Stomach (tissue), 9 donors: Measurements from ENCODE around the gene GAGE10. TPM values are rescaled to one million over a fixed set of nuclear protein-coding genes. Genes with fewer than 3 reads are reported as not detected.
A peak's percentile ranks its signal among the peaks of the same experiment; 100 is the strongest.

Source experiments
- DNase-seq, 2 donors: peaks; one replicate each; pipeline versions ENCODE4 v3.0.0 to v3.0.0-alpha.2; 2013 to 2019
- H3K27ac ChIP-seq, 5 donors: fragments of 200-600 bp in 4 of 5; sonication (generic) in 4 of 5; one replicate each; pipeline ENCODE4 v1.5.1; 2013 to 2019; ENCODE audit warnings: mild to moderate bottlenecking in 1 of 5, moderate library complexity in 1 of 5
- H3K27me3 ChIP-seq, 3 donors: fragments of 200-600 bp; sonication (generic); one replicate each; pipeline ENCODE4 v1.5.1; 2017 to 2019; ENCODE audit warnings: mixed run types in 1 of 3
- H3K36me3 ChIP-seq, 4 donors: fragments of 200-600 bp; sonication (generic); 1 replicate in 3 of 4; 2 replicates in 1 of 4; pipeline ENCODE4 v1.5.1; 2016 to 2019
- H3K4me1 ChIP-seq, 4 donors: fragments of 200-600 bp; sonication (generic); one replicate each; pipeline ENCODE4 v1.5.1; 2016 to 2019
- H3K4me3 ChIP-seq, 4 donors: fragments of 200-600 bp; sonication (generic) in 3 of 4; one replicate each; pipeline ENCODE4 v1.5.1; 2016 to 2019; ENCODE audit warnings: mild to moderate bottlenecking in 1 of 4
- H3K9me3 ChIP-seq, 4 donors: fragments of 200-600 bp; sonication (generic); one replicate each; pipeline ENCODE4 v1.5.1; 2016 to 2019
- CTCF ChIP-seq, 7 experiments: fragments of 450-650 bp in 4 of 7; fragments of 200-600 bp in 3 of 7; sonication (generic) in 3 of 7; IDR thresholded peaks; one replicate each; pipeline ENCODE4 v1.5.1; 2016 to 2019; ENCODE audit warnings: antibody characterized with exemption in 7 of 7, control low read depth in 2 of 7, mild to moderate bottlenecking in 1 of 7
- EP300 ChIP-seq: sonication (generic); formaldehyde crosslinking; IDR thresholded peaks from one replicate; pipeline ENCODE4 v1.6.1; 2017; ENCODE audit warnings: antibody characterized with exemption
- POLR2A ChIP-seq, 4 donors: fragments of 450-650 bp; IDR thresholded peaks; one replicate each; pipeline ENCODE4 v1.6.1; 2016; ENCODE audit warnings: antibody characterized with exemption in 4 of 4, control low read depth in 2 of 4, mild to moderate bottlenecking in 1 of 4, moderate library complexity in 1 of 4
- POLR2AphosphoS5 ChIP-seq, 3 donors: sonication (generic); formaldehyde crosslinking; IDR thresholded peaks; one replicate each; pipeline ENCODE4 v1.6.1; 2016; ENCODE audit warnings: antibody characterized with exemption in 3 of 3
- WGBS, 5 donors: extraction: QIAGEN DNeasy Blood & Tissue Kit in 3 of 5; methylation state at CpG; one replicate each; pipeline versions ENCODE4 v1.1.5 to v1.1.7; 2013 to 2018; 5-methylcytosine and 5-hydroxymethylcytosine counted together
- intact Hi-C: fragments of 100-400 bp; cut with DNase I; formaldehyde crosslinking; loops from one replicate; pipeline ENCODE4 v1.15.1; 2023; ENCODE audit warnings: low total_unique reads
- polyA plus RNA-seq, 3 donors: library from polyadenylated mRNA; stranded (reverse); fragments of 200-250 nt; gene quantifications; one replicate each; pipeline ENCODE4 v1.2.3, GENCODE V29; 2013
- total RNA-seq, 5 donors: library from RNA; depleted of rRNA; stranded (reverse); fragments of >200 nt; gene quantifications; one replicate each; pipeline versions ENCODE4 v1.1.0 to v1.2.3, GENCODE V29; 2014 to 2016
- donor health status: healthy with polysubstance abuse.
- donor health status: Bipolar disorder and iron deficiency.
- donor health status: healthy.

GAGE10 gene
- total and polyA plus RNA-seq, 8 donors = not detected

GRCh38 chrX:49263631-49264030 is 39.8 kb upstream of the GAGE10 start:
- H3K4me1 ChIP-seq = no peaks in the 10 kb centered on the region
- no peak for TF ChIP-seq POLR2AphosphoS5 (IDR thresholded peaks at IDR 0.05)
- TF ChIP-seq EP300 = no peak
- TF ChIP-seq POLR2A (IDR thresholded peaks at IDR 0.05) = no peak
- TF ChIP-seq CTCF (IDR thresholded peaks at IDR 0.05) = no peak
- intact Hi-C loops = no loop called here

DNA sequence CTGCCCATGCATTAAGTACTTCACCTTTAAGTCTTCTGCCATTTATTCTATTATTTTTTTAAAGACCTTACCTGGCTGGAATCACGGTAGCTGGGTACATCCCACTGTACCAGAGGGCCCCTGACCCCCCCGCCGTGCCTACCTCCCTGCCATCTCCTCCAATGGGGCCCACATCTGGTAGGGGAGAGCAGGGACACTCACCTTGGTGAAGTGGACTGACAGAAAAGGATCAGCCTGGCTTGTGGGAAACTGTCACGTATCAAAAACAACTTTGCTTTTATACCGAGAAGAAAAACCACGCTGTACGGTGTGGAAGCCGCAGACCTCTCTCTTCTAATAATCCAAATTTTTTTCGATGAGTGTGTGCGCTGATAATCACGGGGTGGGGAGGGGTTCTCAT is 39.0 kb upstream of the GAGE10 start, which contains the start of gene FOXP3:
FOXP3 (minus strand) TSS at position 251 of the 400 bp plus-strand sequence. CDS start 6,205 bp downstream, outside the sequence.
- no peak within 1 kb of the TSS for H3K27ac ChIP-seq
- no peaks in the 10 kb centered on the region for H3K9me3 ChIP-seq
- peaks cover 0 to 8% (median 0%) of the 10 kb centered on the region in 3 donors for H3K27me3 ChIP-seq
- H3K4me1 ChIP-seq = no peaks in the 10 kb centered on the region
- no peak within 1 kb of the TSS for H3K4me3 ChIP-seq
- no peaks in the 10 kb centered on the region for H3K36me3 ChIP-seq
- intact Hi-C loops = no loop called here
- WGBS, 5 donors = 75 to 88% (median 82%) methylated on average over 10 to 11 of the region's 11 CpGs
- TF ChIP-seq CTCF (IDR thresholded peaks at IDR 0.05) = no peak
- TF ChIP-seq POLR2AphosphoS5 (IDR thresholded peaks at IDR 0.05) = no peak
- no peak for TF ChIP-seq EP300
- no peak for TF ChIP-seq POLR2A (IDR thresholded peaks at IDR 0.05)
- DNase-seq = no peak

More at GRCh38 chrX:49263631-49264030, 39.8 kb upstream of the GAGE10 start:
- 78 to 92% (median 85%) methylated on average over 10 of the region's 10 CpGs for WGBS, 5 donors
- peaks cover 0 to 8% (median 0%) of the 10 kb centered on the region in 3 donors for H3K27me3 ChIP-seq
- DNase-seq = no peak
- no peak overlapping the region for H3K4me3 ChIP-seq
- no peak overlapping the region for H3K27ac ChIP-seq
- H3K9me3 ChIP-seq = no peaks in the 10 kb centered on the region
- H3K36me3 ChIP-seq = no peaks in the 10 kb centered on the region

- Histone ChIP-seq H3K27me3 (no peaks in the 10 kb centered on the region), H3K36me3 (no peaks in the 10 kb centered on the region), H3K4me1 (peaks cover 5 to 17% (median 16%) of the 10 kb centered on the region in 4 donors), H3K27ac (no peak overlapping the region), H3K9me3 (no peaks in the 10 kb centered on the region), H3K4me3 (no peak overlapping the region)
- intact Hi-C loops = no loop called here
- DNase-seq = no peak
- 73 to 81% (median 77%) methylated on average over 7 to 10 of the region's 10 CpGs for WGBS, 5 donors
- TF ChIP-seq POLR2AphosphoS5 (IDR thresholded peaks at IDR 0.05) = no peak
- no peak for TF ChIP-seq CTCF (IDR thresholded peaks at IDR 0.05)
- TF ChIP-seq POLR2A (IDR thresholded peaks at IDR 0.05) = no peak
- no peak for TF ChIP-seq EP300
Measured at GRCh38 chrX:49266523-49267445, 36.7 kb upstream of the GAGE10 start.

DNA sequence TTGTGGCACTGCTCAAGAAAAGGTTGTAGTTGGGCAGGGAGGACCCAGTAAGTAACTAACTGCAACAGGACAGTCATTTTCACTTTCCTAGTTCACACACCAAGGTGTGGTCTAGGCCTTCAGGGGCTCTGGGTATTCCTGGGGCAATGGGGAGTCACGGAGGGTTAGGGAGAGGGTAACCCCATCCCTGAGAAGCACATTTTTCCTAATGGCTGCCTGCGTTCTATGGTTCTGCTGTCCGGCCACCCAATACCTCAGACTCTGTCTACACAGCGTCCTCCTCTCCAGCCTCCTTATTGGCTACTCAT is 34.8 kb upstream of the GAGE10 start:
- Histone ChIP-seq H3K4me1 (peaks cover 5 to 35% (median 30%) of the 10 kb centered on the region in 4 donors), H3K36me3 (no peaks in the 10 kb centered on the region), H3K27ac (peak overlapping the region; percentile 58 to 98 (median 92)), H3K4me3 (peak overlapping the region; percentile 64 to 71 (median 66)), H3K27me3 (no peaks in the 10 kb centered on the region), H3K9me3 (no peaks in the 10 kb centered on the region)
- intact Hi-C loops = no loop called here
- TF ChIP-seq POLR2AphosphoS5 (IDR thresholded peaks at IDR 0.05) (no peak), CTCF (IDR thresholded peaks at IDR 0.05) (no peak), EP300 (no peak), POLR2A (IDR thresholded peaks at IDR 0.05) (no peak)
- DNase-seq = no peak
- 0 to 42% (median 15%) methylated on average over 4 of the region's 4 CpGs for WGBS, 5 donors
